K562 (cell line): ENCODE measurements around the gene TMTC2. TPM values are rescaled to one million over a fixed set of nuclear protein-coding genes. Genes with fewer than 3 reads are reported as not detected.

Experiments
- ATAC-seq: fragments of 200-7000 bp; cut with Tn5 transposase; 3 replicates; pipeline ENCODE4 v1.9.1; 2020; ENCODE audit warnings: moderate library complexity
- BruUV-seq: library from RNA; stranded (reverse); fragments of 400-500 nt; replicated peaks from 2 replicates; lab custom pipeline; 2021; lab: Mats Ljungman, UMichigan
- CTCF ChIA-PET: fragments of 300-600 bp; formaldehyde crosslinking; extraction: SDS; loops from one replicate; lab custom pipeline; 2021; ENCODE audit warnings: low intra/inter-chr PET ratio; lab: Yijun Ruan, JAX
- POLR2A ChIA-PET: fragments of 300-600, 350-650 bp; sonication (Branson Sonifier 250); formaldehyde crosslinking; extraction: SDS; loops from one replicate; lab custom pipeline; 2021; ENCODE audit warnings: antibody characterized with exemption, inconsistent platforms; lab: Yijun Ruan, JAX
- DNase-seq, 4 experiments: peaks; one replicate each; pipeline versions ENCODE4 v3.0.0 to v3.0.0-alpha.2; 2011 to 2018; ENCODE audit warnings: low spot score in 3 of 4, mixed read lengths in 3 of 4; ENCODE audit errors: extremely low read depth in 1 of 4
- FAIRE-seq: peaks from 2 replicates; lab custom pipeline; 2011; peaks lifted over from hg19 to GRCh38; lab: Jason Lieb, UNC
- H2AFZ ChIP-seq: 2 replicates; pipeline ENCODE4 v1.6.0; 2011; ENCODE audit warnings: low read depth, low read length, control low read depth, inconsistent platforms
- H3K27ac ChIP-seq: fragments of 200-600 bp; 3 replicates; pipeline ENCODE4 v1.8.0; 2011; ENCODE audit warnings: low read depth, mild to moderate bottlenecking, control low read depth, inconsistent platforms, low read length, moderate library complexity, mixed read lengths; ENCODE audit errors: extremely low read depth
- H3K27me3 ChIP-seq, 2 experiments: fragments of 300-600 bp in 1 of 2; 2 replicates in 1 of 2; 3 replicates in 1 of 2; pipeline versions ENCODE4 v1.6.0 to v1.8.0; 2011; ENCODE audit warnings: inconsistent platforms in 2 of 2, low read length in 2 of 2, mild to moderate bottlenecking in 1 of 2, mixed read lengths in 1 of 2, moderate library complexity in 1 of 2; ENCODE audit not compliant: control insufficient read depth in 2 of 2, insufficient read depth in 2 of 2
- H3K36me3 ChIP-seq: fragments of 300-600 bp; 3 replicates; pipeline ENCODE4 v1.8.0; 2011; ENCODE audit warnings: mild to moderate bottlenecking, low read length, inconsistent platforms; ENCODE audit not compliant: control insufficient read depth, insufficient read depth
- H3K4me1 ChIP-seq, 2 experiments: fragments of 200-600 bp in 1 of 2; replicated peaks in 1 of 2; 2 replicates in 1 of 2; 3 replicates in 1 of 2; pipeline versions ENCODE4 v1.5.1 to v1.8.0; 2011; ENCODE audit warnings: inconsistent platforms in 2 of 2, low read length in 2 of 2, mild to moderate bottlenecking in 1 of 2, mixed read lengths in 1 of 2, moderate library complexity in 1 of 2; ENCODE audit not compliant: control insufficient read depth in 2 of 2, insufficient read depth in 2 of 2
- H3K4me2 ChIP-seq: 2 replicates; pipeline ENCODE4 v1.6.1; 2011; ENCODE audit warnings: low read length, control low read depth, inconsistent platforms, mixed read lengths; ENCODE audit not compliant: insufficient read depth
- H3K4me3 ChIP-seq: fragments of 200-600 bp; sonication (generic), shearing (Covaris generic); 2 replicates; pipeline ENCODE4 v1.5.1; 2016; ENCODE audit warnings: control low read depth, inconsistent platforms
- H3K79me2 ChIP-seq: fragments of 200-600 bp; 3 replicates; pipeline ENCODE4 v1.8.0; 2011; ENCODE audit warnings: low read length, inconsistent platforms; ENCODE audit not compliant: control insufficient read depth, insufficient read depth
- H3K9ac ChIP-seq, 2 experiments: 2 replicates each; pipeline versions ENCODE4 v1.6.0 to v1.6.1; 2011; ENCODE audit warnings: low read depth in 2 of 2, low read length in 2 of 2, control low read depth in 1 of 2, inconsistent platforms in 1 of 2, mild to moderate bottlenecking in 1 of 2, mixed read lengths in 1 of 2; ENCODE audit not compliant: insufficient read depth in 1 of 2
- H3K9me1 ChIP-seq: one replicate; pipeline ENCODE4 v1.6.0; 2011; ENCODE audit warnings: inconsistent platforms, mild to moderate bottlenecking, low read length, moderate library complexity; ENCODE audit not compliant: control insufficient read depth, insufficient read depth
- H3K9me3 ChIP-seq: replicated peaks from 2 replicates; pipeline ENCODE4 v1.5.1; 2011; ENCODE audit warnings: low read depth, low read length, inconsistent platforms; ENCODE audit not compliant: control insufficient read depth, insufficient read depth
- H4K20me1 ChIP-seq: replicated peaks from 2 replicates; pipeline ENCODE4 v1.6.1; 2011; ENCODE audit warnings: low read length, inconsistent platforms, mixed read lengths; ENCODE audit not compliant: control insufficient read depth, insufficient read depth
- CGGBP1 ChIP-seq: fragments of 250-450 bp; sonication (Bioruptor Pico); IDR thresholded peaks from 2 replicates; pipeline ENCODE4 v1.9.0; 2021; ENCODE audit warnings: mild to moderate bottlenecking
- CHD1 ChIP-seq: fragments of 200-600 bp; sonication (generic); IDR thresholded peaks from one replicate; pipeline ENCODE4 v1.6.1; 2012; ENCODE audit warnings: mild to moderate bottlenecking, moderate library complexity, low read length, inconsistent platforms
- HDAC2 ChIP-seq: fragments of 450-650 bp; IDR thresholded peaks from 2 replicates; pipeline ENCODE4 v1.6.1; 2016; ENCODE audit warnings: mild to moderate bottlenecking
- HEY1 ChIP-seq: fragments of 250-450 bp; sonication (Bioruptor Pico); IDR thresholded peaks from 2 replicates; pipeline ENCODE4 v1.5.0; 2020; ENCODE audit warnings: mild to moderate bottlenecking, moderate library complexity, borderline replicate concordance
- RBBP5 ChIP-seq: fragments of 200-600 bp; sonication (generic); IDR thresholded peaks from 2 replicates; pipeline ENCODE4 v1.6.1; 2012; ENCODE audit warnings: borderline replicate concordance, mild to moderate bottlenecking, low read length, control low read depth, inconsistent platforms; ENCODE audit not compliant: insufficient read depth, poor library complexity, severe bottlenecking
- RNF219 ChIP-seq: fragments of 250-450 bp; sonication (Bioruptor Pico); IDR thresholded peaks from 2 replicates; pipeline ENCODE4 v1.5.0; 2022; ENCODE audit warnings: mild to moderate bottlenecking
- SREBF2 ChIP-seq: sonication (generic); formaldehyde crosslinking; IDR thresholded peaks from 2 replicates; pipeline ENCODE4 v1.4.0; 2020; ENCODE audit warnings: mild to moderate bottlenecking, missing genetic modification reagents
- SRSF9 ChIP-seq: fragments of 200-400 bp; formaldehyde crosslinking; IDR thresholded peaks from 2 replicates; pipeline ENCODE4 v1.6.1; 2017; ENCODE audit warnings: low read depth, low read length, borderline replicate concordance
- ZNF785 ChIP-seq: fragments of 250-450 bp; sonication (Bioruptor Pico); IDR thresholded peaks from 2 replicates; pipeline ENCODE4 v1.4.0; 2020; ENCODE audit warnings: mild to moderate bottlenecking
- in situ Hi-C: fragments of 300-500 bp; cut with MboI; formaldehyde crosslinking; loops from 4 replicates; pipeline ENCODE4 v1.15.0; 2018; ENCODE audit warnings: inconsistent platforms, mixed read lengths
- intact Hi-C: fragments of 100-400 bp; cut with micrococcal nuclease; formaldehyde crosslinking; loops from 2 replicates; pipeline ENCODE4 v1.14.2; 2022
- polyA plus RNA-seq, 8 experiments: library from polyadenylated mRNA; depleted of rRNA in 4 of 8; stranded (reverse) in 5 of 8; unstranded in 3 of 8; fragments of >200 nt; fragmentation: Nextera tagmentation in 2 of 8; fragmentation: Illumina TruSeq in 1 of 8; extraction: Ambion mirVana in 2 of 8; extraction: Trizol in 1 of 8; gene quantifications; 2 replicates each; pipeline versions ENCODE4 v1.2.1 to v1.2.3, GENCODE V29; 2011 to 2014; ENCODE audit warnings: inconsistent platforms in 1 of 8, missing spikeins in 1 of 8
- total RNA-seq, 7 experiments: library from RNA; depleted of rRNA in 6 of 7; stranded (reverse); fragments of >200 nt in 6 of 7; fragmentation: Illumina TruSeq in 2 of 7; extraction: Trizol in 2 of 7; gene quantifications; 2 replicates each; pipeline versions ENCODE4 v1.2.1 to v1.2.3, GENCODE V29; 2011 to 2021; ENCODE audit warnings: low replicate concordance in 1 of 7

The TMTC2 gene
- total and polyA plus RNA-seq, 9 of the 15 experiments (the other 6 are each of a cell fraction or from before 2014, with no cell fraction given): 0.29 to 1.1 (median 0.55) TPM

- TF ChIP-seq RBBP5: no peak
- TF ChIP-seq SREBF2 (CRISPR knock-in tag): no peak
- TF ChIP-seq ZNF785 (CRISPR knock-in tag): no peak
- TF ChIP-seq, all 486 proteins: peak for 0
These were observed 185.4 kb downstream of the TMTC2 start (continued) for GRCh38 chr12:82872088-82872487.

GRCh38 chr12:82873309-82873708 is 186.6 kb downstream of the TMTC2 start:
- intact Hi-C loops: no loop called here
- Histone ChIP-seq H3K27ac (no peak overlapping the region), H4K20me1 (no peaks in the 10 kb centered on the region), H2AFZ (no peak overlapping the region), H3K9me1 (no peaks in the 10 kb centered on the region), H3K27me3 (no peaks in the 10 kb centered on the region), H3K4me2 (no peak overlapping the region), H3K4me1 (no peaks in the 10 kb centered on the region), H3K79me2 (no peaks in the 10 kb centered on the region), H3K9me3 (no peaks in the 10 kb centered on the region), H3K4me3 (no peak overlapping the region), H3K36me3 (no peaks in the 10 kb centered on the region), H3K9ac (no peak overlapping the region)
- in situ Hi-C loops: no loop called here
- no peak for DNase-seq
- CTCF ChIA-PET: no interaction called here
- no TSS peak for BruUV-seq
- FAIRE-seq: no peak
- TF ChIP-seq CGGBP1 (no peak), CHD1 (no peak), HDAC2 (no peak), HEY1 (no peak), SRSF9 (no peak), RNF219 (CRISPR knock-in tag) (no peak)
- ATAC-seq: no peak
- POLR2A ChIA-PET: no interaction called here
